GM12892 (cell line): ENCODE data around the gene DAGLA.

Source experiments
- DNase-seq: peaks from one replicate; pipeline ENCODE4 v3.0.0; 2011; ENCODE audit not compliant: insufficient read length
- FAIRE-seq: peaks from 2 replicates; lab custom pipeline; 2011; peaks lifted over from hg19 to GRCh38; lab: Jason Lieb, UNC
- POLR2A ChIP-seq: IDR thresholded peaks from 2 replicates; pipeline ENCODE4 v1.6.1; 2011; ENCODE audit warnings: low read depth, low read length, control low read depth
- POLR2AphosphoS5 ChIP-seq: IDR thresholded peaks from 2 replicates; pipeline ENCODE4 v1.6.1; 2011; ENCODE audit warnings: low read depth, low read length, control low read depth
- TAF1 ChIP-seq: IDR thresholded peaks from 2 replicates; pipeline ENCODE4 v1.6.1; 2011; ENCODE audit warnings: low read depth, mild to moderate bottlenecking, control low read depth, low read length, borderline replicate concordance

The DAGLA gene

DNA sequence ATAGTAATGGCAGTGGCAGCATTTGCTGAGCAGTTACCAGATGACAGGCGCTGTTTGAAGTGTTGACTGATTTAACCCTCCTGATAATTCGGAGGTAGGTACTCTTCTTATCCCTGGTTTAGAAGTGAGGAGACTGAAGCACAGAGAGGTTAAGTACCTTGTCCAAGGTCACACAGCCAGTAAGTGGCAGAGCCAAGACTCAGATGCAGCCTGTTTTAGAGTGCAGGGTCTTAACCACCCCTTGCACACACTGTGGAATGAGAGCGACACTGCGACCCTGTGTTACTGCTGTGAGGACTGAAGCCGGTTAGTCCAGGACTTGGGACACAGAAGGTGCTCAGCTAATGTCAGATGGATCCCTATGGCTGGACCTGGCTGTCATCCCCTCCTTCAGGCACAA lies 34.7 kb downstream of the DAGLA start:
- FAIRE-seq (no peak), DNase-seq (no peak)
- no peak for TF ChIP-seq TAF1
- TF ChIP-seq POLR2A: no peak
- no peak for TF ChIP-seq POLR2AphosphoS5

DNA sequence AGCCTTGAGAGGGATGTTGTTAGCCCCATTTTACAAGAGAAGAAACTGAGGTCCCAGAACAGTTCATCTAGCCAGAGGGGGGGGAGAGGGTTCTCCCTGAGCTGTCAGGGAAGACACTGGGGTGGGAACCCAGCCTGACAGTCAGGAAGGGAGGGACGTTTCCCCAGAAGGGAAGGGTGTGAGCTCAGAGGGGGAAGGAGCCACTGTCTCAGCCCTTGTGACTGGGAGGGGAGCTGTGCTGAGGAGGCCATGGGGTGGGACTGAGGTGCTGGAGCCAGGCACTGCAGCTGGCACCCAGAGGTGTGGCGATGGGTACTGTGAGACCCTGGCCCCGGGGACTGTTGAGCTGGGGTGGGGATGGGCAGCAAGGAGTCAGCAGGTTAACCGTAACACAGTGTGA lies 35.7 kb downstream of the DAGLA start:
- DNase-seq (no peak), FAIRE-seq (no peak)
- TF ChIP-seq POLR2A: no peak

DNA sequence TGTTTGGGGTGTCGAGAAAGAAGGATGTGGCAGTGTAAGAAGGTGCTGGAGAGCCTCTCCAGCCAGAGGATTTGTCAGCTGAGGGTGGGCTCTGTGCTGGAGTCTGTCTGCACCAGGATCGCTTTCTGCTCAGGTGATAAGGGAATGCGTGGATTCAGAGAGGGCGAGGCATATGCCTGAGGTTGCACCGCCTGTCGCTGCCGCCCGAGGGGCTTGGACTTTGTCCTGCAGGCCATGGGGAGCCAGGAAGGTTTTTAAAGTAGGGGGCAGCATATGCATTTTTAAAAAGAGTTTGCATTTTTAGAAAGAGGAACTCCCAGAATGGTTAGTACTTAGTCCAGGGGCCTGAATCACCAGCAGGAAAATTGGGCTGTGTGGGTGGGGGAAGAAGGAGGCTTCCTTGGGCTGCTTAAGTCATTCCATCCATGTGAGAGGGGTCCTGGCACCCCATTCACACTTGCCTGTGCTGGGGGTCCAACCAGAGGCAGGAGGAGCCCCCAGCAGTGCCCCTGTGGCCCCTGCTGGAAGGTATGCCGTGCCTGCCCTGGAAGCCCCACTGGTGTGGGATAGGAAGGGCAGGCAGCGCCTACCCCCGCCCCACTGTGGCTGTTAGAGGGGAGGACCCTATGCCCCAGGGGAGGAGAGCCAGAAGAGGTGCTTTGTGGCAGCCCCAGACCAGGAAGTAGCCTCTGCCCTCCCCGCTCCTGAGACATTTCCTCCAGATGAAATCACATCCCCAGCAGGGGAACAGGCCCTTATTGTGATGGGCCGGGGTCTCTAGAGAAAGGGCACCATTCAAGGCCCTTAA lies 36.5 kb downstream of the DAGLA start:
- TF ChIP-seq POLR2A: no peak
- TF ChIP-seq TAF1: no peak
- no peak for TF ChIP-seq POLR2AphosphoS5
- DNase-seq (no peak), FAIRE-seq (no peak)

DNA sequence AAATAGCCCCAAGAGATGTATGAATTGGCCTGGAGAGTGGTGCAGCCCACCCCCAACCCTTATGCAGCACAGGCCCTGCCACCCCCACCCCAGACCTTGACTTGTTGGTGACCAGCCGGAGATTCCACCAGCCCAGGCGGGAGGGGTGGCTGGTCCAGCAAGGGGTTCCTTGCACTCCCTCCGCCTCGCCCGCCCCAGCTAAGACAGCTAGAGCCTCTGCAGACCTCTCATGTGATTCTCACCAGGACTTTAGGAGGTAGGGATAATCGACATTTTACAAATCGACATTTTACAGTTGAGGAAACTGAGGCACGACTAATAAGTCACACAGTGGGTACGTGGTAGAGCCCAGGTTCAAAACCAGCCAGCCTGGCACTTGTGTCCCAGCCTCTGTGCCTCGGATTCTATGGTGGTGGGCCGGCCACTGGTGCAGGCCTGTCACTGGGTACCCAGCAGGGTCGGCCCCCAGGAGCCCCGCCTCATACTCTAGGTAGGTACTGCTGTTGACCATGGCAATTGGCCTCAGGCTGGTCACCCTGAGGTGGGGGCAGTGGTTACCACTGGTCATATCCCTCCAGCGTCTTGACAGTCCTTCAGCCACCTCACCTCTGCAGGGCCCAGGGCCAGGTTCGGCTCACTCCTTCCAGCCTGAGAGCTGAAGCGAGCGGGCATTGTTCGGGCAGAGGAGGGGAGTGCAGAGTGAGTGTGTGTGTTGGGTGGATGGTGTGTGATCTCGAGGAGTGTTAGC lies 37.3 kb downstream of the DAGLA start:
- no peak for FAIRE-seq
- no peak for TF ChIP-seq POLR2AphosphoS5
- no peak for TF ChIP-seq TAF1
- no peak for TF ChIP-seq POLR2A
- no peak for DNase-seq

DNA sequence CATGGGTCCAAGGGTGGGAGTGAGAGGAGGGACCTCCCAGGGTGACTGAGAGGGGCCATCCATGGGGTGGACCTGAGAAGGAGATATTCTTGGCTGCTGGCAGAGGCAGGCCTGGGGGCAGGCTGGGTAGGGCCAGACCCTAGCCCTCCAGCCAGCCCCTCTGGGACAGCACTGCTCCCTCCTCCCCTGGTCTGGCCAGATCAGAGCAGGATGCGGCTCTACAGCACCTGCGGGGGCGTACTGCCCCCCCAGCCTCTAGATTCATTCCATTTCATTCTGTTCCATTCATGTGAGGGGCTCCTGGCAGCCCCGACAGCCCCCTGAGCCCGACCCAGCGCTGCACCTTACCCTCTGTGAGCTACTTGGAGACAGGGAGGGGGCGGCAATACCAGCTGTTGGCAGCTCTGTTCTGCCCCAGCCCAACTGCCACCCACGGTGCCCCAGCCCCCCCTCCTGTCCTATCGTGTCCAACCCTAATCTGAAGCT lies 37.9 kb downstream of the DAGLA start:
- FAIRE-seq (no peak), DNase-seq (no peak)

DNA sequence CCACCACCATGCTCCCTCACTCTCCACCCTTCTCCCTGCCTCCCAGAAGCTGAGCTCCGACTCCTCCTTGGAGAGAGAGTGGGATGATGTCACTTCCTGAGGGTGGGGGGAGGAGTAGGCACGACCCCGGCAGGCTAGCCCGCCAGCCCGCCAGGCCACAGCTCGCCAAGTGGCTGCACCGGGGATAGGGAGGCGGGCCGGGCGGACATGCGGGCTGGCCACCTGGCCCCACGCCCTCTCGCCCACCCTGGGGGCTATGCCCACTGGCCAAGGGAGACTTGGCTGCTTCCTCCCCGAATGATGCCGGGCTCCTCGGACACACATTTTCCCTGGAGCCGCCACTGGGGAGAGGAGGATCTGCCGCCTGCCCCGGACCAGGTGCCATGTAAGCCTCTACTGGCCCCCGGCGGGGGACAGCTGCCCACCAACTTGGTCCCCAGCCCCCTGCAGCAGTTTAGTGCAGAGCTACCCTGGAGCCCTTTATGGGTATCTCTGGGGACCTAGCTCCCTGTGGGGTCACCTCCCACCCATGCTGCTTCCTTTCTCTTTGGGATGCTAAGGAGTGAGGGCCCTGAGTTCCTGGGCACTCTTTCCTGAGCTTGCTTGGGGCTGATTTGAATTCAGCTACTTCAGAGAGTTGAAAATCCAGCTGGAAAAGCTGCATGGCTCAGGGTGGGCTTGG lies 38.6 kb downstream of the DAGLA start:
- TF ChIP-seq TAF1 (no peak), POLR2A (no peak), POLR2AphosphoS5 (no peak)
- DNase-seq (no peak), FAIRE-seq (no peak)

More for the DNA sequence above, 37.9 kb downstream of the DAGLA start:
- TF ChIP-seq POLR2AphosphoS5: no peak
- TF ChIP-seq POLR2A: no peak
- TF ChIP-seq TAF1: no peak

DNA sequence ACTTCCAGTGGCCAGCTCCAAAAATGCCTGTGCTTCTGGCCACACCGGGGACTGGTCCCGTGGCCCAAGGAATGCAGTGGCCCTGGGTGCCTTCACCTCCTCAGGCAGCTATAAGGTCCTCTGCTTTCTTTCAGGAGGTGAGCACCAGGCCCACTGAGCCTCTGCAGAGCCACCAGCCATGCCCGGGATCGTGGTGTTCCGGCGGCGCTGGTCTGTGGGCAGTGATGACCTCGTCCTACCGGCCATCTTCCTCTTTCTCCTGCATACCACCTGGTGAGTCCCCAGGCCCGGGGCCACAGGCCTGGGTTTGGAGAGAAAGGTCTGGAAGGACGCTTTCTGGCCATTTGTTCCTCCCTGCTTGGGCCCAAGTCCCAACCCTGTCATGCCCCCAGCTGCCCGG lies 39.8 kb downstream of the DAGLA start:
- TF ChIP-seq POLR2A (no peak), TAF1 (no peak), POLR2AphosphoS5 (no peak)
- DNase-seq (no peak), FAIRE-seq (no peak)

DNA sequence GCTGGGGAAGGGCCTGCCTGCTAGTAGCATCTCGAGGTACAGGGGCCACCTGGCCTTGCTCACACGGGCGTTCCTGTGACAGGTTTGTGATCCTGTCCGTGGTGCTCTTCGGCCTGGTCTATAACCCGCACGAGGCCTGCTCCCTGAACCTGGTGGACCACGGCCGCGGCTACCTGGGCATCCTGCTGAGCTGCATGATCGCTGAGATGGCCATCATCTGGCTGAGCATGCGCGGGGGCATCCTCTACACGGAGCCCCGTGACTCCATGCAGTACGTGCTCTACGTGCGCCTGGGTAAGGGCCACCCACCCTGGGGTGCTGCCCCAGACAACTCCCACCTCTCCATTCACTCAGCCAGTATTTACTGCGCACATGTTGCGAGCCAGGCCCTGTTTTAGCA lies 40.4 kb downstream of the DAGLA start:
- no peak for TF ChIP-seq TAF1
- TF ChIP-seq POLR2A: no peak
- no peak for TF ChIP-seq POLR2AphosphoS5
- FAIRE-seq: no peak
- DNase-seq: no peak

DNA sequence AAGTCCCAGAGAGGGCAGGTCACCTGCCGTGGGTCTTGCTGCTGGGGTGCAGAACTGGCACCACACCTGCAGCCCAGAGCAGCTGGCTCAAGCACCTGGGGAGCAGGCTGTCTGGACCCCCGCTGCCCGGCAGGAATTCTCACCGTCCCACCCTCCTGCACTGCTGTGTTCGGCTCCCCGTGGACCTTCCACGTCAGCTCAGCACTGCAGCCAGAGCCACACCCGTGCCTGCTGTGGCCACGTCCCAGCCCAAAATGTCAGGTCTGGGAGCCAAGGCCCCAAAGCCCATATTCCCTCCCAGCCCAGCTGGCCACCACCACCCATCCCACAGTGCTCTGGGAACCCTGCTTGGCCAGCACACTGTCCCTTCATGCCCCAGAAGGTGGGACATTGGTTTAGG lies 44.2 kb downstream of the DAGLA start:
- TF ChIP-seq POLR2AphosphoS5 (no peak), TAF1 (no peak), POLR2A (no peak)
- no peak for DNase-seq
- FAIRE-seq: no peak

DNA sequence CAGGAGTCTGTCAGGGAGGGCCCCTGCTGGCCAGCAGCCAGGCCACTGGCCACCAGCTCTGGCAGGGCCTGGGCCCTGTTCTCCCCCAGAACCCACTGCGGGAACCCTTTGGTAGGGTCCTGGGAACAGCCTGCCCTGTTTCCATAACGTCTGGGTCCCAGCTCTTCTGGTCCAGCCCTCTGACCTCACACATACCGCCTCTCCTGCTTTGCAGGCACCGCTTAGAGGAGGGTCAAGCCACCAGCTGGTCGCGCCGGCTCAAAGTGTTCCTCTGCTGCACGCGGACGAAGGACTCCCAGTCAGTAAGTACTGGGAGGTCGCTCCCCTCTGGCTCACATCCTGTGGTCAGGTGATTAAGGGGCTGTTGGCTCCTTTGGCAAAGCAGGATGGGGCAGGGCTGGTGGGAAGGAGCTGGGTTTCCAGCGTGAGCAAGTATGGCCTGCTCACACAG lies 45.6 kb downstream of the DAGLA start:
- FAIRE-seq (no peak), DNase-seq (no peak)
- TF ChIP-seq POLR2AphosphoS5 (no peak), TAF1 (no peak), POLR2A (no peak)

DNA sequence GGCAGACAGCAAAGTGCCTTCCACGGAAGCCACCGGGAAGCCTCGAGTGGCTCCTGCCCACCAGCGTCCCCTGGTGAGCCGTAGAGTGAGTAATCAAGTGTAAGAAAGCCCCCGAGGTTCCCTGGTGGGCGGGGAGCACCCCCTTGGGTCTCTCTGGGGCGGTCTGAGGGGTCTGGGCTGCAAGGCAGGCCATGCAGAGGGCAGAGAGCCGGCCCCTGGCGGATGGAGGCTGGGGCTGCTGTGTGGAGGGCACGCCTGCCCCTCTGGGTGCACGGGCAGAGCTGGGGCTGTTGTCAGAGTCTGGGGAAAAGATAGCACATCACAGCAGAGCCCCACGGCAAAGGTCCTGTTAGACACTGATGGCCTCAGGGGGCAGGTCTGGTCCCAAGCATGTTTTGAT lies 46.6 kb downstream of the DAGLA start:
- DNase-seq: no peak
- FAIRE-seq: no peak
- TF ChIP-seq POLR2AphosphoS5 (no peak), TAF1 (no peak), POLR2A (no peak)
